K562 (cell line): ENCODE data around the gene PLXND1. TPM values are rescaled to one million over a fixed set of nuclear protein-coding genes. Genes with fewer than 3 reads are reported as not detected.

Source experiments
- ARID1B ChIP-seq: fragments of 450-650 bp; IDR thresholded peaks from 2 replicates; pipeline ENCODE4 v1.6.1; 2016; ENCODE audit warnings: antibody characterized with exemption, mild to moderate bottlenecking, inconsistent platforms
- ARID2 ChIP-seq: fragments of 450-650 bp; IDR thresholded peaks from 2 replicates; pipeline ENCODE4 v1.6.1; 2017; ENCODE audit warnings: antibody characterized with exemption, mild to moderate bottlenecking
- BMI1 ChIP-seq: fragments of 150-350 bp; IDR thresholded peaks from 2 replicates; pipeline ENCODE4 v1.6.1; 2014; ENCODE audit warnings: low read length
- CBFB ChIP-seq: sonication (generic); formaldehyde crosslinking; IDR thresholded peaks from 2 replicates; pipeline ENCODE4 v1.4.0; 2020; ENCODE audit warnings: mild to moderate bottlenecking, missing genetic modification reagents
- EHMT2 ChIP-seq: fragments of 450-650 bp; IDR thresholded peaks from 2 replicates; pipeline ENCODE4 v1.6.1; 2018; ENCODE audit warnings: antibody characterized with exemption
- ETV5 ChIP-seq: sonication (generic); formaldehyde crosslinking; IDR thresholded peaks from 2 replicates; pipeline ENCODE4 v1.4.0; 2020; ENCODE audit warnings: low read depth, mild to moderate bottlenecking, missing genetic modification reagents
- KDM1A ChIP-seq, 2 experiments: fragments of 450-650 bp; IDR thresholded peaks; 2 replicates each; pipeline ENCODE4 v1.6.1; 2016; ENCODE audit warnings: mild to moderate bottlenecking in 2 of 2
- MAFK ChIP-seq: IDR thresholded peaks from 2 replicates; pipeline ENCODE4 v1.6.1; 2011; ENCODE audit warnings: low read length, improper control_type of control experiment
- MTF1 ChIP-seq: fragments of 250-450 bp; sonication (Bioruptor Pico); IDR thresholded peaks from 2 replicates; pipeline ENCODE4 v1.9.0; 2021; ENCODE audit warnings: moderate library complexity, mild to moderate bottlenecking, inconsistent platforms, borderline replicate concordance
- OTX1 ChIP-seq: fragments of 450-650 bp; formaldehyde crosslinking; IDR thresholded peaks from 2 replicates; pipeline ENCODE4 v1.4.0; 2022; ENCODE audit warnings: mild to moderate bottlenecking
- PHF20 ChIP-seq: fragments of 450-650 bp; IDR thresholded peaks from 2 replicates; pipeline ENCODE4 v1.6.1; 2018; ENCODE audit not compliant: partially characterized antibody
- SMARCB1 ChIP-seq: IDR thresholded peaks from 2 replicates; pipeline ENCODE4 v1.6.1; 2011; ENCODE audit warnings: improper control_type of control experiment, low read depth; ENCODE audit not compliant: insufficient read length
- SRSF9 ChIP-seq: fragments of 200-400 bp; formaldehyde crosslinking; IDR thresholded peaks from 2 replicates; pipeline ENCODE4 v1.6.1; 2017; ENCODE audit warnings: low read depth, low read length, borderline replicate concordance
- TARDBP ChIP-seq: fragments of 450-650 bp; IDR thresholded peaks from 2 replicates; pipeline ENCODE4 v1.6.1; 2016
- ZC3H11A ChIP-seq: IDR thresholded peaks from 2 replicates; pipeline ENCODE4 v1.6.1; 2012; ENCODE audit warnings: low read depth, low read length, improper control_type of control experiment
- ZEB2 ChIP-seq: fragments of 450-650 bp; IDR thresholded peaks from 2 replicates; pipeline ENCODE4 v1.6.1; 2016
- ZNF77 ChIP-seq: fragments of 250-450 bp; sonication (Bioruptor Pico); IDR thresholded peaks from 2 replicates; pipeline ENCODE4 v1.5.0; 2020
- polyA plus RNA-seq, 8 experiments: library from polyadenylated mRNA; depleted of rRNA in 4 of 8; stranded (reverse) in 5 of 8; unstranded in 3 of 8; fragments of >200 nt; fragmentation: Nextera tagmentation in 2 of 8; fragmentation: Illumina TruSeq in 1 of 8; extraction: Ambion mirVana in 2 of 8; extraction: Trizol in 1 of 8; gene quantifications; 2 replicates each; pipeline versions ENCODE4 v1.2.1 to v1.2.3, GENCODE V29; 2011 to 2014; ENCODE audit warnings: inconsistent platforms in 1 of 8, missing spikeins in 1 of 8
- total RNA-seq, 7 experiments: library from RNA; depleted of rRNA in 6 of 7; stranded (reverse); fragments of >200 nt in 6 of 7; fragmentation: Illumina TruSeq in 2 of 7; extraction: Trizol in 2 of 7; gene quantifications; 2 replicates each; pipeline versions ENCODE4 v1.2.1 to v1.2.3, GENCODE V29; 2011 to 2021; ENCODE audit warnings: low replicate concordance in 1 of 7
- TF ChIP-seq, protein P1 (sequence below): sonication (generic); formaldehyde crosslinking; IDR thresholded peaks from 2 replicates; pipeline ENCODE4 v1.4.0; 2020; ENCODE audit warnings: mild to moderate bottlenecking, missing genetic modification reagents
- TF ChIP-seq, protein P2 (sequence below): fragments of 450-650 bp; conservative IDR thresholded peaks from 2 replicates; pipeline ENCODE4 v1.6.1; 2016; ENCODE audit warnings: missing genetic modification characterization, low read depth, mild to moderate bottlenecking, missing compliant biosample characterization, moderate library complexity
- TF ChIP-seq, protein P3 (sequence below): fragments of 250-450 bp; sonication (Bioruptor Pico); IDR thresholded peaks from 2 replicates; pipeline ENCODE4 v1.5.1; 2021; ENCODE audit warnings: mild to moderate bottlenecking
- TF ChIP-seq, protein P4 (sequence below): fragments of 450-650 bp; formaldehyde crosslinking; IDR thresholded peaks from 2 replicates; pipeline ENCODE4 v1.4.0; 2022; ENCODE audit warnings: missing genetic modification characterization
- TF ChIP-seq, protein P5 (sequence below): fragments of 250-450 bp; sonication (Bioruptor Pico); IDR thresholded peaks from 2 replicates; pipeline ENCODE4 v1.8.0; 2022; ENCODE audit warnings: inconsistent platforms
- TF ChIP-seq, protein P6 (sequence below): sonication (generic); formaldehyde crosslinking; IDR thresholded peaks from 2 replicates; pipeline ENCODE4 v1.8.0; 2022; ENCODE audit warnings: mild to moderate bottlenecking, missing genetic modification reagents

The PLXND1 gene
- total and polyA plus RNA-seq, 9 of the 15 experiments (the other 6 are each of a cell fraction or from before 2014, with no cell fraction given) = 0.34 to 28.8 (median 14.0) TPM

DNA sequence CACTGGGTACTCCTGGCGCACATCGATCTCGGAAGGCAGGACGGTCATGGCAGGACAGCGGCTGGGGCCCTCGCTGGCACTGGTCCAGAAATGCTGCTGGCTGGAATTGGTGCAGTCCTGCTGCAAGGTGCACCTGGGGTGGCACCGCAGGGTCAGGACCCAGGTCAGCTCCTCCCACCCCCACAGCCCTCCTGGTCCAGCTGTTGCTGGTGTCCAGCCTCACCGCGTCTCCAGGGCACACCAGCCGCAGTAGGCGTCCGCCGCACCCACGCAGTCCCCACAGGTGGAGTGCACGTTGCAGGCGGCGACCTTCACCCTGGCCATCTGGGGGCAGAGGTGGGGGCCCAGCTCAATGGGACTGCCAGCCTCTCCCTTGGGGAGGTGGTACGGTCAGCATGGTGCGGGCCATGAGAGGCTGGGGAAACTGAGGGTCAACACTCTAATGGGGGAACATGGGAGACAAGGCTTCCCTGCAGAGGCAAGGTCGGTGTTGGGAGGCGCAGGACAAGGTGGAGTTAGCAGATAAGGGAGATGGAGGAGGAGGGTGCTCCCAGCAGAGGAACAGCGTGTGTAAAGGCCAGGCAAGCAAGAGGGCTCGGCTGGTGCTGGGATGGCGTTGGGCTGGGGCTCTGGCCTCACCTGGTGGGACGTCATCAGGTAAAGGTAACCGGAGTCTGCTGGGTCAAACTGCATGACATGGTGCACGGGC, 20.4 kb downstream of the PLXND1 start (continued):
- TF ChIP-seq PHF20 (no peak), KDM1A (IDR thresholded peaks at IDR 0.05) (no peak), ARID1B (peak; percentile 91), OTX1 (CRISPR knock-in tag) (no peak), TARDBP (no peak), ARID2 (no peak), ETV5 (CRISPR knock-in tag) (no peak), ZNF77 (no peak), MTF1 (CRISPR knock-in tag) (no peak), BMI1 (no peak), ZC3H11A (no peak), ZEB2 (no peak), CBFB (CRISPR knock-in tag) (no peak), SMARCB1 (no peak), SRSF9 (no peak), MAFK (no peak), EHMT2 (peak; percentile 85)
- TF ChIP-seq, protein P1, sequence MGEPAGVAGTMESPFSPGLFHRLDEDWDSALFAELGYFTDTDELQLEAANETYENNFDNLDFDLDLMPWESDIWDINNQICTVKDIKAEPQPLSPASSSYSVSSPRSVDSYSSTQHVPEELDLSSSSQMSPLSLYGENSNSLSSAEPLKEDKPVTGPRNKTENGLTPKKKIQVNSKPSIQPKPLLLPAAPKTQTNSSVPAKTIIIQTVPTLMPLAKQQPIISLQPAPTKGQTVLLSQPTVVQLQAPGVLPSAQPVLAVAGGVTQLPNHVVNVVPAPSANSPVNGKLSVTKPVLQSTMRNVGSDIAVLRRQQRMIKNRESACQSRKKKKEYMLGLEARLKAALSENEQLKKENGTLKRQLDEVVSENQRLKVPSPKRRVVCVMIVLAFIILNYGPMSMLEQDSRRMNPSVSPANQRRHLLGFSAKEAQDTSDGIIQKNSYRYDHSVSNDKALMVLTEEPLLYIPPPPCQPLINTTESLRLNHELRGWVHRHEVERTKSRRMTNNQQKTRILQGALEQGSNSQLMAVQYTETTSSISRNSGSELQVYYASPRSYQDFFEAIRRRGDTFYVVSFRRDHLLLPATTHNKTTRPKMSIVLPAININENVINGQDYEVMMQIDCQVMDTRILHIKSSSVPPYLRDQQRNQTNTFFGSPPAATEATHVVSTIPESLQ = no peak
- TF ChIP-seq, protein P2, sequence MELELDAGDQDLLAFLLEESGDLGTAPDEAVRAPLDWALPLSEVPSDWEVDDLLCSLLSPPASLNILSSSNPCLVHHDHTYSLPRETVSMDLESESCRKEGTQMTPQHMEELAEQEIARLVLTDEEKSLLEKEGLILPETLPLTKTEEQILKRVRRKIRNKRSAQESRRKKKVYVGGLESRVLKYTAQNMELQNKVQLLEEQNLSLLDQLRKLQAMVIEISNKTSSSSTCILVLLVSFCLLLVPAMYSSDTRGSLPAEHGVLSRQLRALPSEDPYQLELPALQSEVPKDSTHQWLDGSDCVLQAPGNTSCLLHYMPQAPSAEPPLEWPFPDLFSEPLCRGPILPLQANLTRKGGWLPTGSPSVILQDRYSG = no peak
- TF ChIP-seq, protein P3, sequence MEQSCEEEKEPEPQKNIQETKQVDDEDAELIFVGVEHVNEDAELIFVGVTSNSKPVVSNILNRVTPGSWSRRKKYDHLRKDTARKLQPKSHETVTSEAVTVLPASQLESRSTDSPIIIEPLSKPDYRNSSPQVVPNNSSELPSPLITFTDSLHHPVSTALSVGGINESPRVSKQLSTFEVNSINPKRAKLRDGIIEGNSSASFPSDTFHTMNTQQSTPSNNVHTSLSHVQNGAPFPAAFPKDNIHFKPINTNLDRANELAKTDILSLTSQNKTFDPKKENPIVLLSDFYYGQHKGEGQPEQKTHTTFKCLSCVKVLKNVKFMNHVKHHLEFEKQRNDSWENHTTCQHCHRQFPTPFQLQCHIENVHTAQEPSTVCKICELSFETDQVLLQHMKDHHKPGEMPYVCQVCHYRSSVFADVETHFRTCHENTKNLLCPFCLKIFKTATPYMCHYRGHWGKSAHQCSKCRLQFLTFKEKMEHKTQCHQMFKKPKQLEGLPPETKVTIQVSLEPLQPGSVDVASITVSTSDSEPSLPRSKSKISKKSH (CRISPR knock-in tag) = no peak
- TF ChIP-seq, protein P4, sequence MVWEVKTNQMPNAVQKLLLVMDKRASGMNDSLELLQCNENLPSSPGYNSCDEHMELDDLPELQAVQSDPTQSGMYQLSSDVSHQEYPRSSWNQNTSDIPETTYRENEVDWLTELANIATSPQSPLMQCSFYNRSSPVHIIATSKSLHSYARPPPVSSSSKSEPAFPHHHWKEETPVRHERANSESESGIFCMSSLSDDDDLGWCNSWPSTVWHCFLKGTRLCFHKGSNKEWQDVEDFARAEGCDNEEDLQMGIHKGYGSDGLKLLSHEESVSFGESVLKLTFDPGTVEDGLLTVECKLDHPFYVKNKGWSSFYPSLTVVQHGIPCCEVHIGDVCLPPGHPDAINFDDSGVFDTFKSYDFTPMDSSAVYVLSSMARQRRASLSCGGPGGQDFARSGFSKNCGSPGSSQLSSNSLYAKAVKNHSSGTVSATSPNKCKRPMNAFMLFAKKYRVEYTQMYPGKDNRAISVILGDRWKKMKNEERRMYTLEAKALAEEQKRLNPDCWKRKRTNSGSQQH (CRISPR knock-in tag) = no peak
- TF ChIP-seq, protein P5, sequence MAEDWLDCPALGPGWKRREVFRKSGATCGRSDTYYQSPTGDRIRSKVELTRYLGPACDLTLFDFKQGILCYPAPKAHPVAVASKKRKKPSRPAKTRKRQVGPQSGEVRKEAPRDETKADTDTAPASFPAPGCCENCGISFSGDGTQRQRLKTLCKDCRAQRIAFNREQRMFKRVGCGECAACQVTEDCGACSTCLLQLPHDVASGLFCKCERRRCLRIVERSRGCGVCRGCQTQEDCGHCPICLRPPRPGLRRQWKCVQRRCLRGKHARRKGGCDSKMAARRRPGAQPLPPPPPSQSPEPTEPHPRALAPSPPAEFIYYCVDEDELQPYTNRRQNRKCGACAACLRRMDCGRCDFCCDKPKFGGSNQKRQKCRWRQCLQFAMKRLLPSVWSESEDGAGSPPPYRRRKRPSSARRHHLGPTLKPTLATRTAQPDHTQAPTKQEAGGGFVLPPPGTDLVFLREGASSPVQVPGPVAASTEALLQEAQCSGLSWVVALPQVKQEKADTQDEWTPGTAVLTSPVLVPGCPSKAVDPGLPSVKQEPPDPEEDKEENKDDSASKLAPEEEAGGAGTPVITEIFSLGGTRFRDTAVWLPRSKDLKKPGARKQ = no peak
- TF ChIP-seq, protein P6, sequence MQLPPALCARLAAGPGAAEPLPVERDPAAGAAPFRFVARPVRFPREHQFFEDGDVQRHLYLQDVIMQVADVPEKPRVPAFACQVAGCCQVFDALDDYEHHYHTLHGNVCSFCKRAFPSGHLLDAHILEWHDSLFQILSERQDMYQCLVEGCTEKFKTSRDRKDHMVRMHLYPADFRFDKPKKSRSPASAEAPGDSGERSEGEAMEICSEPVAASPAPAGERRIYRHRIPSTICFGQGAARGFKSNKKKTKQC (CRISPR knock-in tag) = no peak
